Activated CD8-positive, alpha-beta memory T cell treated with anti-CD3 and anti-CD28 coated beads for 48 hours (primary cell): ENCODE data around the gene TXNDC11.

ENCODE experiments used
- DNase-seq, 3 experiments: peaks; one replicate each; pipeline ENCODE4 v3.0.0-alpha.2; 2020; ENCODE audit warnings: low read depth in 2 of 3, low spot score in 2 of 3

Gene TXNDC11

DNA sequence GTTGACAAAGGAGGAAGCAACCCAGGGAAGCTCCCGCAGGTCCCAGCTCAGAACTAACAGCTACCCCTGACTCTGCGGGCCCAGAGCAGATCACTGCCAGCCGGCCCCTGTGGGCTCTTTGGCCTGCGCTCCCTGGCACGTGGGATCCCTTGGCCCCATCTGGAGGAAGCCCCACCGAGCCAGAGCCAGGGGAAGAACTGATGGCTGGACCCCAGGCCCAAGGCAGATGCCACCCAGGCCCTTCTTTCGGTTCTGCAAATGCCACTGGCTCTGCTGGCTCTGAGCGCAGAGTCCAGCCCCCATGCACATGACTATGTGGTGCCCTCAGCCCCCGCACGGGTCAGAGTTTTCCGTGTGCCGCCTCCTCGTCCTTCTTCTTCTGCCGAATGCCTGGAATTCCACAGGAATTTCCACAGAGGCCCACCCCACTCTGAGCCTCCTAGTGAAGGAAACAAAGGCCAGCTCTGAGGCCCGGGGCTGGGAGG, 110.2 kb downstream of the TXNDC11 start:
- DNase-seq, result no peak

DNA sequence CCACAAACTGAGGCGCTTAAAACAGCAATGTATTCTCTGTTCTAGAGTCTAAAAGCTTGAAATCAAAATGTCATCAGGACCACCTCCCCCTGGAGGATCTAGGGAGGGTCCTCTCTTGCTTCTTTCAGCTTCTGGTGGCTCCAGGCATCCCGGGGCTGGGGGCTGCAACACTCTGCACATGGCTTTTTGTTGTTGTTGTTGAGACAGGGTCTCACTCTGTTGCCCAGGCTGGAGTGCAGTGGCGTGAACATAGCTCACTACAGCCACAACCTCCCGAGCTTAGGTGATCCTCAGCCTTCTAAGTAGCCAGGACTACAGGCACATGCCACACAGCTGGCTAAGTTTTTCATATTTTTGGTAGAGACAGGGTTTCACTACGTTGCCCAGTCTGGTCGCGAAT, 111.4 kb downstream of the TXNDC11 start:
- DNase-seq, result no peak

DNA sequence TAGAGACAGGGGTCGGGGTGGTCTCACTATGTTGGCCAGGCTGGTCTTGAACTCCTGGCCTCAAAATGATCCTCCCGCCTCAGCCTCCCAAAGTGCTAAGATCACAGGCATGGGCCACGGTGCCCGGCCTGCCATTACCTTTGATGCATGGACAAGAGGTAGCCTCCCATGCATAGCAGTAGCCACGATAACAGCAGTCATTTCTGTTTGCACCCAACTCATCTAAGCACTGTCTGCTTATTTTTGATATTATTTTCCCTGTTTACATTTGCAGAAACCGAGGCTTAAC, 111.9 kb downstream of the TXNDC11 start:
- no peak for DNase-seq

DNA sequence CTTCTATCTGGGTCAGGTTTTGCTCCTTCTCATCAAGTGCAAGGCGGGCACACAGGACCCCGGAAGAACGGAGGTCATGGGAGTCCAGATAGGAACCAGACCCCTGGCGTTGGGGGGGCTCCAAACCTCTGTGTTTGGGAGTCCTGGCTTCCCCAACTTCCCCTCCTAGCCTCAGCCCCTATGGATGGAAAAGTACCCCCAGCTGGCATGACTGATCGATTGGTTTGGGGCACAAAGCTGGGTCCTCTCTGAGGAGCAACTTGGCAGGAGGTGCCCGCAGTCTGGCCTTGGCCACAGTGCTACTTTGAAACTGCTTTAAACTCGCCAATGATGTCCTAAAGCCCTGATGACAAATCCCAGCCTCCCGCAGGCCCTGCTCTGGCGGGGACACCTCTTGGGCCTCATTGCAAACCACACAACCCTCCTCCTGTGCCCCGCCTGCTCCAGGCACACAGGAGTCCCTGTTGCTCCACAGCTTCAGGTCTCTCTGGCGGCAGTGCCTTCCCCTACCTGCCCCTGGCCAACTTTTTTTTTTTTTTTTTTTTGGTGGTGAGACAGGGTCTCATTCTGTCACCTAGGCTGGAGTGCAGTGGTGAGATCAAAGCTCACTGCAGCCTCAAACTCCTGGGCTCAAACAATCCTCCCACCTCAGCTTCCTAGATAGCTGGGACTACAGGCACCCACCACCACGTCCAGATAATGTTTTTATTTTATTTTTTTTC, 112.5 kb downstream of the TXNDC11 start:
- no peak for DNase-seq
